ENCODE measurements around the gene NRM. TPM values are rescaled to one million over a fixed set of nuclear protein-coding genes. Genes with fewer than 3 reads are reported as not detected.
A peak's percentile ranks its signal among the peaks of the same experiment; 100 is the strongest.

Gene NRM, protein sequence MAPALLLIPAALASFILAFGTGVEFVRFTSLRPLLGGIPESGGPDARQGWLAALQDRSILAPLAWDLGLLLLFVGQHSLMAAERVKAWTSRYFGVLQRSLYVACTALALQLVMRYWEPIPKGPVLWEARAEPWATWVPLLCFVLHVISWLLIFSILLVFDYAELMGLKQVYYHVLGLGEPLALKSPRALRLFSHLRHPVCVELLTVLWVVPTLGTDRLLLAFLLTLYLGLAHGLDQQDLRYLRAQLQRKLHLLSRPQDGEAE
- polyA plus RNA-seq (2012; ENCODE audit: low read depth, missing spikeins) = 27.2 TPM

DNA sequence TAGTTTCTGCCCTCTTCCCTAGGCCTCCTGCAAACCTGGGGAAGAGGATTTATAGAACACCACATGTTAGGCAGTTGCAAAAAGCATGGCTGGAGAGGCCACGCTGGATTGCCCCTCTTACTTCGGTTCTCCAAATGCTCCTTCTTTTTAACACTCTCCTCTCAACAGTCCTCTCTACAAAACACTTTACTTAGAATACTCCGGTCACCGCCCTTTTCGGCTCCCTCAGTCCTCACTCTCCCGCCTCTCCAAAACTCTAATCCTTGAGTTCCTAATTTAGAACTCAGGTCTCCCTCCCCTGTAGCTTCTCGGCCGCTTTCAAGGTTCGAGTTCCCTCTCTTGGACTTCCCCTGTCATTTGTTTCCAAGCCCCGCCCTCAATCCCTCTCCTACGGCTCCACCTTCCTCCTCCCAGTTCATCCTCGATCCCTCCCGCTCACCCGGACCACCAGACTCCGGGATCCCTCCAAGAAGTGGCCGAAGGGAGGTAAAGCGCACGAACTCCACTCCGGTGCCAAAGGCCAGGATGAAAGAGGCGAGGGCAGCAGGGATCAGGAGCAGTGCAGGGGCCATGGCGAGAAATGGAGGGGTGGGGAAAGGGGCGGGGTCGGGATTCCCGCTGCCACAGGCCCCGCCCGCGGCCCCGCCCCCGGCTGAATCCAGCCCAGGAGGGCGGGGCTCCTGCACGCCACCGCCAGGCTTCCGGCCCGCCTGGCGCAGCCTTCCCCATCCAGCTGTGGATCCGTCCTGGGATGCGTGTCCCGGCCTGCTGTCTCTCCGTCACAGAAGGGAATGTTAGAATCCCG, at the start of gene NRM:
NRM (minus strand) TSS at position 582 of the 805 bp plus-strand sequence; CDS start at position 572, 10 bp downstream.
- peak; percentile 92 for FAIRE-seq
- DNase-seq (ENCODE audit: insufficient read length, low spot score) = peak; percentile 73
- TF ChIP-seq POLR2AphosphoS5 (IDR thresholded peaks at IDR 0.05; ENCODE audit: low read depth, low read length) = no peak
- peak; percentile 46; the same call in 1 of the 2 replicates for TF ChIP-seq SPI1 (IDR thresholded peaks at IDR 0.05; ENCODE audit: low read depth, low read length)
- no peak for TF ChIP-seq TAF1 (IDR thresholded peaks at IDR 0.05; ENCODE audit: low read depth, low read length)

GRCh38 chr6:30740540-30740870, 49.7 kb upstream of the NRM start:
- FAIRE-seq (no peak), DNase-seq (ENCODE audit: insufficient read length, low spot score) (no peak)
- TF ChIP-seq TAF1 (IDR thresholded peaks at IDR 0.05; ENCODE audit: low read depth, low read length) = no peak
- TF ChIP-seq SPI1 (IDR thresholded peaks at IDR 0.05; ENCODE audit: low read depth, low read length) = no peak
- TF ChIP-seq PAX5 (IDR thresholded peaks at IDR 0.05; ENCODE audit: insufficient read depth, low read length, severe bottlenecking) = no peak
- no peak for TF ChIP-seq POU2F2 (IDR thresholded peaks at IDR 0.05; ENCODE audit: low read depth, low read length)
- no peak for TF ChIP-seq POLR2AphosphoS5 (IDR thresholded peaks at IDR 0.05; ENCODE audit: low read depth, low read length)
- no peak for TF ChIP-seq POLR2A (IDR thresholded peaks at IDR 0.05; ENCODE audit: low read depth, low read length)

GRCh38 chr6:30738532-30738931, 47.7 kb upstream of the NRM start:
- no peak for TF ChIP-seq SPI1 (IDR thresholded peaks at IDR 0.05; ENCODE audit: low read depth, low read length)
- no peak for TF ChIP-seq POLR2AphosphoS5 (IDR thresholded peaks at IDR 0.05; ENCODE audit: low read depth, low read length)
- no peak for TF ChIP-seq PAX5 (IDR thresholded peaks at IDR 0.05; ENCODE audit: insufficient read depth, low read length, severe bottlenecking)
- no peak for TF ChIP-seq POU2F2 (IDR thresholded peaks at IDR 0.05; ENCODE audit: low read depth, low read length)
- TF ChIP-seq TAF1 (IDR thresholded peaks at IDR 0.05; ENCODE audit: low read depth, low read length) = no peak
- DNase-seq (ENCODE audit: insufficient read length, low spot score) (no peak), FAIRE-seq (no peak)

GRCh38 chr6:30735668-30736314, 45.0 kb upstream of the NRM start:
- no peak for DNase-seq (ENCODE audit: insufficient read length, low spot score)
- FAIRE-seq = peak; percentile 31
- no peak for TF ChIP-seq PAX5 (IDR thresholded peaks at IDR 0.05; ENCODE audit: insufficient read depth, low read length, severe bottlenecking)
- TF ChIP-seq POU2F2 (IDR thresholded peaks at IDR 0.05; ENCODE audit: low read depth, low read length) = no peak
- TF ChIP-seq TAF1 (IDR thresholded peaks at IDR 0.05; ENCODE audit: low read depth, low read length) = no peak
- no peak for TF ChIP-seq POLR2A (IDR thresholded peaks at IDR 0.05; ENCODE audit: low read depth, low read length)
- peak; percentile 90 for TF ChIP-seq SPI1 (IDR thresholded peaks at IDR 0.05; ENCODE audit: low read depth, low read length)

DNA sequence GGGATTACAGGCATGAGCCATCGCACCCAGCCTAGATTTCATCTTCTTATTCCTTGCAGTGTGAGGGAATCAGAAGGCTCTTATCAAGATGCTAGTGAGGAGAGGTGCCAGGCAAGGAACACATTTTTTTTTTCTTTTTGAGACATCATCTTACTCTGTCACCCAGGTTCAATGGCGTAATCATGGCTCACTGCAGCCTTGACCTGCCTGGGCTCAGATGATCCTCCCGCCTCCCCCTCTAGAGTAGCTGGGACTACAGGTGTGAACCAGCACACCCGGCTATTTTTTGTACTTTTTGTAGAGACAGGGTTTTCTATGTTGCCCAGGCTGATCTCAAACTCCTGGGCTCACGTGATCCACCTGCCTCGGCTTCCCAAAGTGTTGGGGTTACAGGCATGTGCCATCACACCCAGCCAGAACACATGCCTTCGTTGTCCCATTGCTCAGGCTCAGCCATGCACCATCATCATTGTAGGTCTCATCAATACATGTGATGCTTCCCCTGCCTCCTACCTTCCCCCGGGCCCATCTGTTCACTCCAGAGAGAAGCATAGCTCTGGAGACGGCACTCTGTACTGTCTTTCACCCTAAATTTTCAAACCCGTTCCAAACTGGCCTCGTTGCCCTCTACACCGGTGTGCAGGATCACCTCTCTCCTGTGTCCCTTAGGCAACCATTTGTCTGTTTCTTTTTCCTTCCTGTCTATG, 41.6 kb upstream of the NRM start:
- TF ChIP-seq PAX5 (IDR thresholded peaks at IDR 0.05; ENCODE audit: insufficient read depth, low read length, severe bottlenecking) = no peak
- TF ChIP-seq POLR2AphosphoS5 (IDR thresholded peaks at IDR 0.05; ENCODE audit: low read depth, low read length) = no peak
- no peak for TF ChIP-seq SPI1 (IDR thresholded peaks at IDR 0.05; ENCODE audit: low read depth, low read length)
- TF ChIP-seq TAF1 (IDR thresholded peaks at IDR 0.05; ENCODE audit: low read depth, low read length) = no peak
- no peak for TF ChIP-seq POLR2A (IDR thresholded peaks at IDR 0.05; ENCODE audit: low read depth, low read length)
- no peak for TF ChIP-seq POU2F2 (IDR thresholded peaks at IDR 0.05; ENCODE audit: low read depth, low read length)
- FAIRE-seq (no peak), DNase-seq (ENCODE audit: insufficient read length, low spot score) (no peak)

DNA sequence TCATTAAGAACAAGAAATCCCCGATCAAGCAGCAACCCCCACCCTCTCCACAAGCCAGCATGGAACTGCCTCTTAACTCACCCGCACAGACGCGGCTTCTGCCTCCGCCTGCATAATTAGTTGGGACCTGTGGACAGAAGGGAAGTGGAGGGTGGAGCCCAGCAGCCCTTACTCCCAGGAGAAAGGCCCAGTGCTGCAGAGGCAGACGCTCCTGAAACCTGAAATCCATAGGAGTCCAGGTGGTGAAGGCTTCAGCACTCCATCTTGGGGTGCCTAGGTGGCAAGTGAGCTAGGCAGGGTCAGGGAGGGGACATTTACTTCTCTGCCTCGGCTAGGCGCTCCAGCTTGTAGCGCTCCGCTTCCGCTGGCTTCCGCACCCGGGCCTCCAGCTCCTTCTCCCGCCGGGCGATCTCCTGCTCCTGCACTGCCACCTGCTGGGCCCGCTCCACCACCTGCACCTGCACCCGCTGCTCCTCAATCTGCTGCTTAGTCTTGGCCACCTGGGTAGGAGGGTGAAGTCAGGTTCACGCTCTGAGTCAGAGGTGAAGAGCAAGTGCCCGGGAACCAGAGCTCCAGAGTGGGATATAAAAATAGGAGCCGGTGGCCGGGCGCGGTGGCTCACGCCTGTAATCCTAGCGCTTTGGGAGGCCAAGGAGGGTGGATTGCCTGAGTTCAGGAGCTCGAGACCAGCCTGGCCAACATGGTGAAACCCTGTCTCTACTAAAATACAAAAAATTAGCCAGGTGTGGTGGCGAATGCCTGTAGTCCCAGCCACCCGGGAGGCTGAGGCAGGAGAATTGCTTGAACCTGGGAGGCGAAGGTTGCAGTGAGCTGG, 40.0 kb upstream of the NRM start:
- TF ChIP-seq SPI1 (IDR thresholded peaks at IDR 0.05; ENCODE audit: low read depth, low read length) = 0 out of 2 replicates have a peak, but pooled peaks have one; percentile 26
- TF ChIP-seq POLR2A (IDR thresholded peaks at IDR 0.05; ENCODE audit: low read depth, low read length) = no peak
- no peak for TF ChIP-seq POU2F2 (IDR thresholded peaks at IDR 0.05; ENCODE audit: low read depth, low read length)
- TF ChIP-seq PAX5 (IDR thresholded peaks at IDR 0.05; ENCODE audit: insufficient read depth, low read length, severe bottlenecking) = peak; percentile 41
- peak; percentile 60 for DNase-seq (ENCODE audit: insufficient read length, low spot score)
- peak; percentile 92 for FAIRE-seq

DNA sequence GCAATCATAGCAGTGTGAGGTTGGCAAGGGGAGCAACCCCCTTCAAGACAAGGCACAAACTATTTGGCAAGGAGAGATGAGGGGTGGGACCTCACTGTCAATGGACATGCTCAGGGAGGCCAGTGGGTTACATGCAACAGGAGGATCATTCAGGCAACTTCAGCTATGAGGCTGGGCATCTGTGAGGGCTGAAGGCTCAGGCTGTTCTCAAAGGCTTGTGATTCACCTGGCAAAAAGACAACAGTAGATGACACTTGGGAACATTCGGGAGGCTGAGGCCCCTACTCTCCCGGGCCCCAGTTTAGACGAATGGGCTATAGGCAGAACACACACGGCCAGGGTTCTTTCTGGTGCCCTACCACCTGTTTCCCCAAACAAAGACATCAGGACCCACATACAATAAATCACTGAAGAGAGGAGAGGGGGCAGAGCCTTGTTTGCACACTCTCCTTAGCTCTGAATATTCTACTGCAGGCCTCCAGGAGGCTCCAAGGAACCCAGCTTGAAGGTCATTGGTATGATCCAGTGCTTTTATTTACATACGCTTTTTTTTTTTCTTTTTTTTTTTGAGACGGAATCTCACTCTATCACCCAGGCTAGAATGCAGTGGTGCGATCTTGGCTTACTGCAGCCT, 37.3 kb upstream of the NRM start:
- no peak for FAIRE-seq
- no peak for DNase-seq (ENCODE audit: insufficient read length, low spot score)
- TF ChIP-seq SPI1 (IDR thresholded peaks at IDR 0.05; ENCODE audit: low read depth, low read length) (no peak), PAX5 (IDR thresholded peaks at IDR 0.05; ENCODE audit: insufficient read depth, low read length, severe bottlenecking) (no peak), POLR2AphosphoS5 (IDR thresholded peaks at IDR 0.05; ENCODE audit: low read depth, low read length) (no peak), POLR2A (IDR thresholded peaks at IDR 0.05; ENCODE audit: low read depth, low read length) (no peak), POU2F2 (IDR thresholded peaks at IDR 0.05; ENCODE audit: low read depth, low read length) (no peak), TAF1 (IDR thresholded peaks at IDR 0.05; ENCODE audit: low read depth, low read length) (no peak)
